Body of pancreas (tissue), 4 donors: ENCODE results near the gene UBR3. TPM values are rescaled to one million over a fixed set of nuclear protein-coding genes. Genes with fewer than 3 reads are reported as not detected.

Experiments used
- ATAC-seq: fragments of 150-250 bp; one replicate; pipeline ENCODE4 v1.9.1; 2016
- DNase-seq, 4 donors: peaks; one replicate each; pipeline ENCODE4 v3.0.0-alpha.2; 2019
- H3K27ac ChIP-seq, 4 donors: fragments of 200-600 bp; sonication (generic); 1 replicate in 3 of 4; 2 replicates in 1 of 4; pipeline versions ENCODE4 v1.5.1 to v1.6.1; 2016 to 2019; ENCODE audit warnings: mild to moderate bottlenecking in 1 of 4, mixed read lengths in 1 of 4, moderate library complexity in 1 of 4
- H3K27me3 ChIP-seq, 2 donors: fragments of 200-600 bp; sonication (generic); one replicate each; pipeline ENCODE4 v1.6.0; 2016; ENCODE audit warnings: mild to moderate bottlenecking in 1 of 2
- H3K36me3 ChIP-seq, 2 donors: fragments of 200-600 bp; sonication (generic); replicated peaks in 1 of 2; 2 replicates each; pipeline ENCODE4 v1.5.1; 2016; ENCODE audit warnings: low read depth in 2 of 2; ENCODE audit not compliant: insufficient read depth in 1 of 2
- H3K4me1 ChIP-seq: fragments of 200-600 bp; sonication (generic); one replicate; pipeline ENCODE4 v1.6.0; 2016
- H3K4me3 ChIP-seq, 2 donors: fragments of 200-600 bp; sonication (generic); 1 replicate in 1 of 2; 2 replicates in 1 of 2; pipeline ENCODE4 v1.5.1; 2016 to 2019
- H3K9me3 ChIP-seq, 3 donors: fragments of 200-600 bp; sonication (generic); 1 replicate in 2 of 3; 2 replicates in 1 of 3; pipeline ENCODE4 v1.5.1; 2016
- CTCF ChIP-seq, 7 experiments: fragments of 450-650 bp in 4 of 7; fragments of 200-600 bp in 3 of 7; sonication (generic) in 3 of 7; IDR thresholded peaks; one replicate each; pipeline ENCODE4 v1.5.1; 2016 to 2019; ENCODE audit warnings: antibody characterized with exemption in 7 of 7
- POLR2A ChIP-seq, 3 donors: fragments of 450-650 bp; IDR thresholded peaks; one replicate each; pipeline ENCODE4 v1.6.1; 2016; ENCODE audit warnings: antibody characterized with exemption in 3 of 3, mild to moderate bottlenecking in 2 of 3
- WGBS, 2 donors: methylation state at CpG; one replicate each; pipeline ENCODE4 v1.1.5; 2017; 5-methylcytosine and 5-hydroxymethylcytosine counted together
- intact Hi-C: fragments of 100-400 bp; cut with DNase I; formaldehyde crosslinking; loops from one replicate; pipeline ENCODE4 v1.15.1; 2023
- total RNA-seq, 2 donors: library from RNA; depleted of rRNA; stranded (reverse); fragments of >200 nt; gene quantifications; one replicate each; pipeline ENCODE4 v1.1.0, GENCODE V29; 2016

Gene UBR3
- total RNA-seq, 2 donors from 2014 or later, result 30.1 to 52.1 TPM

GRCh38 chr2:169965495-169965894, 138.2 kb downstream of the UBR3 start:
- whole genome bisulfite sequencing, 2 donors, result 96 to 97% methylated on average over 2 of the region's 2 CpGs
- TF ChIP-seq CTCF (IDR thresholded peaks at IDR 0.05) (no peak), POLR2A (IDR thresholded peaks at IDR 0.05) (no peak)
- H3K27me3 ChIP-seq, result no peaks in the 10 kb centered on the region
- ATAC-seq (no peak), DNase-seq (no peak)
- intact Hi-C loops, result no loop called here
- no peaks in the 10 kb centered on the region for H3K9me3 ChIP-seq
- no peak overlapping the region for H3K27ac ChIP-seq
- no peaks in the 10 kb centered on the region for H3K36me3 ChIP-seq
- H3K4me3 ChIP-seq, result no peak overlapping the region
- no peaks in the 10 kb centered on the region for H3K4me1 ChIP-seq

GRCh38 chr2:169966454-169966853, 139.2 kb downstream of the UBR3 start:
- no peak for TF ChIP-seq POLR2A (IDR thresholded peaks at IDR 0.05)
- no peak for DNase-seq
- H3K27me3 ChIP-seq, result no peaks in the 10 kb centered on the region
- no peak overlapping the region for H3K27ac ChIP-seq
- H3K36me3 ChIP-seq, result no peaks in the 10 kb centered on the region
- no peak overlapping the region for H3K4me3 ChIP-seq
- no peaks in the 10 kb centered on the region for H3K9me3 ChIP-seq
- intact Hi-C loops, result no loop called here
- no peak for ATAC-seq
- no peaks in the 10 kb centered on the region for H3K4me1 ChIP-seq
- WGBS, 2 donors, result 69 to 75% methylated on average over 4 of the region's 4 CpGs

GRCh38 chr2:169968743-169969142, 141.5 kb downstream of the UBR3 start:
- DNase-seq, result no peak
- Histone ChIP-seq H3K4me3 (no peak overlapping the region), H3K27me3 (no peaks in the 10 kb centered on the region), H3K27ac (no peak overlapping the region), H3K36me3 (no peaks in the 10 kb centered on the region), H3K4me1 (no peaks in the 10 kb centered on the region), H3K9me3 (no peaks in the 10 kb centered on the region)
- ATAC-seq, result no peak
- intact Hi-C loops, result no loop called here
- TF ChIP-seq POLR2A (IDR thresholded peaks at IDR 0.05) (no peak), CTCF (IDR thresholded peaks at IDR 0.05) (no peak)

- Histone ChIP-seq H3K9me3 (peaks cover 0 to 5% (median 0%) of the 10 kb centered on the region in 3 donors), H3K36me3 (no peaks in the 10 kb centered on the region), H3K27ac (no peak overlapping the region), H3K4me3 (no peak overlapping the region), H3K4me1 (no peaks in the 10 kb centered on the region), H3K27me3 (no peaks in the 10 kb centered on the region)
- intact Hi-C loops, result no loop called here
- DNase-seq (no peak), ATAC-seq (no peak)
- TF ChIP-seq CTCF (IDR thresholded peaks at IDR 0.05) (no peak), POLR2A (IDR thresholded peaks at IDR 0.05) (no peak)
- 93 to 94% methylated on average over 3 of the region's 3 CpGs for WGBS, 2 donors
These were observed 148.0 kb downstream of the UBR3 start for GRCh38 chr2:169975221-169975620.

GRCh38 chr2:169976335-169976851, 149.1 kb downstream of the UBR3 start:
- TF ChIP-seq POLR2A (IDR thresholded peaks at IDR 0.05) (no peak), CTCF (IDR thresholded peaks at IDR 0.05) (no peak)
- no peaks in the 10 kb centered on the region for H3K27me3 ChIP-seq
- H3K27ac ChIP-seq, result no peak overlapping the region
- intact Hi-C loops, result no loop called here
- peaks cover 0 to 5% (median 0%) of the 10 kb centered on the region in 3 donors for H3K9me3 ChIP-seq
- H3K4me1 ChIP-seq, result no peaks in the 10 kb centered on the region
- ATAC-seq (no peak), DNase-seq (no peak)
- no peak overlapping the region for H3K4me3 ChIP-seq
- no peaks in the 10 kb centered on the region for H3K36me3 ChIP-seq
